ENCODE results near the gene ACSM6.
"Not testable (repeated sequence)": the region's sequence is repeated elsewhere in the genome, so short reads cannot be mapped to it uniquely, and the experiment has no call there.

The ACSM6 gene

DNA sequence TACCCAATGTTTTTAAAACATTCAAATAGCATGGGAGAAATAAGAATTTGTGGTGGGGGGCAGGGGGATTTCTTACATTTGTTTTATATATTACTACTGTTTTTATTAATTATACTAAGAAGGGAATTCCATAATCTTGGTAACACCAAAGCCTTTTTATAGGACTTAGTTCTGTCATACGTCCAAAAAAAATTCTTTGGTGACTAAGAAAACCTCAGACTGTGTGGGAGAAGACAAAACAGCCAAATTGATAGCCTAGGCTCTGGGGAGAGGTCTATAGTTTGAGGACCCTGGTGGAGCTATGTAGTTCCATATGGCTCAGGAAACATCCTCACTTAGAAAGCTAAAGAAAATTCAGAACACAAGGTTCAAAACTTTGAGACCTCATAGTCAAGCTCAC is 23.4 kb downstream of the ACSM6 start:
- DNase-seq, result no peak

DNA sequence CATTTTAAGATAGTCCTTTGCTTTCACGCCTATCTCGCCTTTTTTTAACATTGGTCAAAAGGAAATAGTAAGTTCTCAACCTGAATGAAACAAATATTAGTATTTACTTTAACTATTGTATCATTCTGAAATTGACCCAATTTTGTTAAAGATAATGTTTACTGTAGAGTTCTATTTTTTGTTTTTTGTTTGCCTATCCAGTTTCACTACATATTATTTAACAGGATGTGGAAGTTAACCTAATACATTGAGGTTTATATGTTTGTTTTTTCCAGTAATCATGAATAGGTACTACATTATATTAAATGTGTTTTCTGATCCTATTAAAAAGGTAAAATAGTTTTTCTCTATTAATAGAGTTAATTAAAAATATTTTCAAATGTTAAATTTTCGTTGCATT is 26.5 kb downstream of the ACSM6 start:
- no peak for DNase-seq

DNA sequence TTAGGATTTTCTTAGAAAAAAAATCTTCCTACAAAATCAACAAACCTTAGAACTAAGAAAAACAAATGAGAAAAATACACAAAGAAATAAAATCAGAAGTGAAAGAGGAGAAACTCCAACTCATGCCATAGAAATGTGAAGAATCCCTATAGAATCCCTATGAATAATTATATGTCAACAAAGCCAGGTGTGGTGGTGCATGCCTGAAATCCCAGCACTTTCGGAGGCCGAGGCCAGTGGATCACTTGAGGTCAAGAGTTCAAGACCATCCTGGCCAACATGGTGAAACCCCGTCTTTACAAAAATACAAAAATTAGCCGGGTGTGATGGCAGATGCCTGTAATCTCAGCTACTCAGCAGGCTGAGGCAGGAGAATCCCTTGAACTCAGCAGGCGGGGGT is 27.1 kb downstream of the ACSM6 start:
- no peak for DNase-seq

DNA sequence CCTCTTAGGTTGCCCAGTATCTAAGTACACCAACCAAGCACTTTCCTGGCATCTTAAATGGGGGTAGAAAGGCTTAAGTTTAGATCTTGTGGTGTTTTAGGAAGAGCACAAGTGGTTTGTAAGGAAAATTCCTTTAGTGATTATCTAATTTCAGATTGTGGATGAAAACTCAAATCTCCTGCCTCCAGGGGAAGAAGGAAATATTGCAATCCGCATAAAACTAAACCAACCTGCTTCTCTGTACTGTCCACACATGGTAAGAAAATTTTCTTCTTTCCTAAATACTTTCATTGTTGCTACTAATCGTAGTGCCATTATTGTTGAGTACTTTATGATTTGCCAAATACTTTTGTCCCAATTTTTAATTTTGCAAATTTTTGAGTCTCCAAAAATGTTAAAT is 31.1 kb downstream of the ACSM6 start:
- DNase-seq, result no peak

DNA sequence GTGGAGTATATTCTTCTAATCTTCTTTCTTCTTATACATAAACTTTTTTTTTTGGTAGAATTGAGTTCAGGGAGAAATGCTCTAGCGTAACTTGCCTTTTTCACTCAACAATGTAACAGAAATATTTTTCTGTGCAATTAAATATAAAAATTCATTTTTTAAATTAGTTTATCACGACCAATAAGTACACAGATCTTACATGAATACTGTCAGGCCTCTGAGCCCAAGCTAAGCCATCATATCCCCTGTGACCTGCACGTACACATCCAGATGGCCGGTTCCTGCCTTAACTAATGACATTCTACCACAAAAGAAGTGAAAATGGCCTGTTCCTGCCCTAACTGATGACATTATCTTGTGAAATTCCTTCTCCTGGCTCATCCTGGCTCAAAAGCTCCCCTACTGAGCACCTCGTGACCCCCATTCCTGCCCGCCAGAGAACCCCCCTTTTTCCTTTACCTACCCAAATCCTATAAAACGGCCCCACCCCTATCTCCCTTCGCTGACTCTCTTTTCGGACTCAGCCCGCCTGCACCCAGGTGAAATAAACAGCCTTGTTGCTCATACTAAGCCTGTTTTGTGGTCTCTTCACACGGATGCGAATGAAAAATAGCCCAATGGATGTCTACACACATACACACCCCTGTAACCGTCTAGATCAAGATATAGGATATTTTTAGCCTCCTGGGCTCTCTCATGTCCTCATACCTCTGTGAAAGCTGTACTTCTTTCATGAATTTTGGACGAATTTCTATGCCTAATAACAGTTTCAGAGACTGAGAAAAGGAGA is 35.1 kb downstream of the ACSM6 start:
- not testable (repeated sequence) for DNase-seq

DNA sequence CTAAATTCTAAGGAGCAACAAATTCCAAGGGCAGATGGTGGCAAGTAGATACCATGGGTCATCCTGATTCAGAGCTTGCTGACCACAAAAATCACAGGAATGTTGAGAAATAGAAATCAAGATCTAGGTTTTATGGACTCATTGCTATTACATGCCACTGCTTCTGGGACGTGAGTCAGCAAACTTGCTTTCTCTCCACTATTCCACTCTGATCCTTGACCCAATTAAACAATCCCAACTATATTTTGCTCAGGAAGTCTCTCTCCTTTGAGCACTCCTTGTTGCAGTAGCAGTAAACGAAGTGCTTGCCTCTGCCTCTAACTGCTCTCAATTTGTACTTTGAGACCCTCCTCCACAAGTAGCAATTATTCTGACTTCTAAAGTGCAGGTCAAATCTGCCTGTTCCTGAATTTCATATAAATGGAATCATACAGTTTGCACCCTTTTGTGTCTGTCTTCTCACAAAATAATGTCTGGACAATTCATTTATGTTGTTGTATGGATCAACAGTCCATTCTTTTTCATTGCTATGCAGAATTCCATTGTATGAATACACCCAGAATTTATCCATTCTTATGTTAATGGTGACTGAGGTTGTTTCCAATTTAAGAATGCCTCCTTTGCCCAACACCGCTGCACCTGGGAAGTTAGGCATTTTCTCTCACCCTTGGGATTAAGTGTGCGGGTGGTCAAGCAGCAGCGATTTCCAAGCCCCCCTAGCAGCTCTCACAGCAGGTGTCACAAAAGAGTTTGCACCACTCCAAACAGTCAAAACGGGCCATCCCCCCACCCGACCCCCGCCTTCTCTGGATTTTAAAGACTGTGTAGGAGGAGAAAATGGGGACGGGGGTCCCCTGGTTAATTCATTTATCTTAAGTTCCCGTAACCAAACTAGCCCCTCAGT is 35.9 kb downstream of the ACSM6 start:
- no peak for DNase-seq

DNA sequence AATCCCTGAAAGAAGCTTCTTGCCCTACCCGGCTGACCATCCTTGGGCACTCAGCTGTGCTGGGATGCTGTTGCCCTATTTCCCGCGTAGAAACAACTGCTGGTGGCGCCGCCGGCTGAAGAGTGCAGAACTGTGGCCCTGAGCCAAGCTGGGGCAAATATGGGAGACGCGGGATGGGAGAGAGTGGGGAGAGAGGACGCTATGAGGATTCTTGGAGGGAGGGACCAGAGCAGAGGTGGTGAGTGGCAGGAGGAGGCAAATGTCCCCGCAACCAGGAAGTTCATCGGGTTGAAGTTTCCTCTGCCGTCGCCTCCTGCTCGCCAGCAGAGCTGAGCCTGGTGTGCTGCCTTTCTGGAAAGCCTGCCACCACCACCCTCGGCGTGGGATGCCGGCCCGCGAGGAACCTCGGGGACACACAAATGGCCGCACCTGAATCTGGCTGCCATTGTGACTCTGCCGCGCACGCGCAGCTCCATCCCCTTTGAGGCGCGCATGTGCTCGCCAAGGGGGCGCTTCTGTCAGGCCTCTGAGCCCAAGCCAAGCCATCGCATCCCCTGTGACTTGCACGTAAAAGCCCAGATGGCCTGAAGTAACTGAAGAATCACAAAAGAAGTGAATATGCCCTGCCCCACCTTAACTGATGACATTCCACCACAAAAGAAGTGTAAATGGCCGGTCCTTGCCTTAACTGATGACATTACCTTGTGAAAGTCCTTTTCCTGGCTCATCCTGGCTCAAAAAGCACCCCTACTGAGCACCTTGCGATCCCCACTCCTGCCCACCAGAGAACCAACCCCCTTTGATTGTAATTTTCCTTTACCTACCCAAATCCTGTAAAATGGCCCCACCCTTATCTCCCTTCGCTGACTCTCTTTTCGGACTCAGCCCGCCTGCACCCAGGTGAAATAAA is 36.9 kb downstream of the ACSM6 start:
- peak; percentile 87 for DNase-seq

DNA sequence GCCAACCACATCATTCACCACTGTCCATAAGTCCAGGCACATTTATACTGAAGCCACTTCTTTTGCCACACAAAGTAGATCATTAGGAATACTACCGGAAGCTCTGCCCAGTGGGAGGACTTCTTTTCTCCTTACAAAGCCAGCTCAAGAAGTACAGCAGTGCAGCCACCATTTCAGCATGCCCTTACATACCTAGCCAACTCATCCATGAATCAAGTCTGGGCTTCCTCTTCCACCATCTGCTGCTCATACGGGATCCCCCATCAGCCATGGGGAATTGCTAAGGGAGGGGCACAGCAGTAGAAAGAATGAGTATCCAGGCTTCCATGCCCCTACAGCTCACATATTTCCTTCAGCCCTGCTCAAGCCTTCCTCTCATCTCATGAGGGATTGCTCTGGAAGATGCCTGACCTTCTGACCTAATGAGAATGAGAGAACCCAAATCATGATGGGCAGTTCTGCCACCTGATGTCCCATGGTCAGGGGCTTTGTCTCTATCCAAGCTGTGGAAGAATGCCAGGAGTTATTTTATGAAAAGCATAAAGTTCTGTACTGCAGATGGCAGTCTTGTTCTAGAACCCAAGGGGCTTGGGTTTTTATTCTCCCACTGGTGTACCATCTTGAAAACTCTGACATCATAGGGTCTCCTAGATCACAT is 39.5 kb downstream of the ACSM6 start:
- no peak for DNase-seq

DNA sequence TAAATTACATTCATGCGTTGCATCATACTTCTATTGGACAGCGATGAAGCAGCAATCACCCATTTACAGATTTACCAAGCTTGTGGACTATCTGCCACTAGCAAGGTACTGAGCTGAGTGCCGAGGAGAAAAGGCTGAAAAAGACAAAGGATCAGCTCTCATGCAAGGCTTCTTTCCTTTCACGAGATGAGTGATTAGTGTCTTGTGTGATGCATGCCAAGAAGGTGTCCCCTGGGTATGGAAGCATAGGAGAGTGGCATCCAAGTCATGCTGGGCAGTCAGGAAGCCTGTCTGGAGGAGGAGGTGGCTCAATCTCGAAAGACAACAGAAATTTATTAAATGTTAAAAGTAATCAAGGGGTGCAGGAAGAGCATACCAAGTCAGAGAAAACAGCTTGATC is 40.9 kb downstream of the ACSM6 start:
- DNase-seq, result no peak

DNA sequence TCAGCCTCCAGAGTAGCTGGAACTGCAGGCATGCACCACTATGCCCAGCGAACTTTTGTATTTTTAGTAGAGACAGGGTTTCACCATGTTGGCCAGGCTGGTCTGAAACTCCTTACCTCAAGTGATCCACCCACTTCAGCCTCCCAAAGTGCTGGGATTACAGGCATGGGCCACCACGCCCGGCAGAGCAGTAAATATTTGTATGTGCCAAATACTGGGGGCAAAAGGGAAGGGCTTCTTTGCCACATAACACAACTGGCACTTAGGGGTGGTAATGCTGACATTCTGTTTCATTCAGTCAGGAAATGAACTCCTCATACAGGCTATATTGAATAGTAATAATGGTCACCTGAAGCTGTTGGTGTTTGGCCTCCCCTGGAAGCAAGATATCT is 41.6 kb downstream of the ACSM6 start:
- no peak for DNase-seq

DNA sequence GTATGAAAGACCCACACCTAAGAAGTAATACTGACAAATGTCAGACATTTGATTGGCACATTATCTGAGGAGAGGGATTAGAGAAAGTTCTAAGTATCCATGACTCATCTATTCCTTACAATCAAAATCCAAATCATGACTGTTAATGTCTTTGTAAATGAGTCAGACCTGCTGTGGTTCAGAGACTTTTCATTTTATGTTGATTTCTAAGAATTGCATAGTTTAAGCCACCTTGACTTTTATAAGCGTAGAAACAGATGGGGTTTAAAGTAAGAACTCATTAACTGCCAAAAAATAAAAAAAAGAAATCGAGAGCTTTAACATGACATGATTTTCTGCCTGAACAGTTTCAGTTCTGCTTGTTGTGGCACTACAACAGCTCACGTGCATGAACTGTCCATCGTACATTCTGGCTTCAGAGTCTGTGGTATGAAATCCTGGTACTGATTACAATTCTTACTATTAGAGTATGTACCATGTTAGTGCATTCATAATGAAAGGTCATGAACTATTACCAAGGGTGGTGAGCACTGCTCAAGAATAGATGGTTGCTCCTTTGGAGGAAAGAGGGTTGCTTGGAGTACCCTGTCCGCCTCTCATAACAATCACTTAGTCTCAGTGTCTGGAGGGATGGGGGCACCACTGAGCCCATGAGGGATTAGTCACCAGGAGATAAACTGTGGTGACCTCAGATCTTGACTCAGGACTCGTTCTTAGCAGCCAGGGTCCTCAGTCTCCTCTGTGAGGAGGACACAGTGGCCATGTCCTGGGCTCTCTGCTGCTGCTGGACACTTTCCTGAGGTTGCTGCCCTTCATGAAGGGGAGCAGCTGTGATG is 42.2 kb downstream of the ACSM6 start:
- DNase-seq, result no peak

DNA sequence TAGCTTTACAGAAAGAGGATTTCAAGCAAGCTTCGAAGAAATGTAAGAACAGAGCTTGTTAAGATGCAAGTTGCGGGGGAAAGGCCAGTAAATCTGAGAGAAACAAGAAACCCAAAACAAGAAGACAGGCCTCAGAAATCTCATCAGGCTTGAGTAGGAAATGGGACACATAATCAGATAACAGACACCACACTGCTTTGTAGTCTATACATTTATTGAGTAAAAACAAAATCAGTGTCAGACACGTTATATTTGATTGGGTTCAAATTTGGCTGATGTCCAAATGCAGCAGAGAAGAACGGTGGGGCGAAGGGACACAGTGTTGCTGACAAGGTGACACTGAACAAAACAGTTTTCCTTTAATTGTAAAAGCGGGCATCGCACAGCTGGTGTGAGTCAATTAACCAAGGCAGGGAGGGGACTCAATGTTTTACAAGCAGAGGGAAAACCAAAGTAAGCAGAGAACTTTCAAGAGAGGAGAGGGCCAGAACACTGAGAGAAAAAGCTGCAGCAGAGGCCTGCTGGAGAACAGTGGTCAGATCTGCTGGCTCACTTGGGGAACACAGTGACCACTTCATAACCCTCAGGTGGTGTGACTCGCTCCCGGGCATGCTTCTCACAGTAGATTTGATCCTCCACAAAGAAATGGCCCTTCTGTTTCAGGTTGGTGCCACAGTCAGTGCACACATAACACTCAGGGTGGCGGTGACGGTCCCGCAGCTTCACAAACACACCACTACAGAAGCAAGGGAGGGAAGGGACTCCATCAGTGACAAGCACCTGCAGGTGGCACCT is 43.5 kb downstream of the ACSM6 start:
- DNase-seq, result no peak

DNA sequence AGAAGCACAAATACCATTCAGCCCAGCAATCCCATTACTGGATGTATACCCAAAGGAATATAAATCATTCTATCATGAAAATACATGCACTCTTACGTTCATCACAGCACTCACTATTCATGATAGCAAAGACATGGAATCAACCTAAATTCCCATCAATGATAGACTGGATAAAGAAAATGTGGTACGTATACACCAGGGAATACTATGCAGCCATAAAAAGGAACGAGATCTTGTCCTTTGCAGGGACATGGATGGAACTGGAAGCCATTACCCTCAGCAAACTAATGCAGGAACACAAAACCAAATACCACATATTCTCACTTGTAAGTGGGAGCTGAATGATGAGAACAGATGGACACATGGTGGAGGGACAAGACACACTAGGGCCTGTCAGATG is 46.1 kb downstream of the ACSM6 start:
- not testable (repeated sequence) for DNase-seq

DNA sequence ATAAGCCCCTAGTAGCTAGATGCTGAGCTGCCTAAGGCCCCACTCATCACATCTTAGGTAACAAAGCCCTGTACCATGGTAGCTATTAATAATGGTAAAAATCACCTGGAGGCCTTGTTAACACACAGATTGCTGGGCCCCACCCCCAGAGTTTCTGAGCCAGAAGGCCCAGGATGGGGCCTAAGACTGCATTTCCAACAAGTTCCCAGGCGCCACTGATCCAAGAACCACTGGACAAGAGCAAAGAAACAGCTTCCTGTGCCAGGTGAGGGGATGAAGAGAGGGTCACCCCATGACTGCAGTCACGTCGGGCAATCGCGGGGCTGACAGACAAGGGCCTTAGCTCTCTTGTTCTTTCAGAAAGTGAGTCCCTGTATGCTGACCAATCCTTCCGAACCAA is 46.8 kb downstream of the ACSM6 start:
- DNase-seq, result no peak

DNA sequence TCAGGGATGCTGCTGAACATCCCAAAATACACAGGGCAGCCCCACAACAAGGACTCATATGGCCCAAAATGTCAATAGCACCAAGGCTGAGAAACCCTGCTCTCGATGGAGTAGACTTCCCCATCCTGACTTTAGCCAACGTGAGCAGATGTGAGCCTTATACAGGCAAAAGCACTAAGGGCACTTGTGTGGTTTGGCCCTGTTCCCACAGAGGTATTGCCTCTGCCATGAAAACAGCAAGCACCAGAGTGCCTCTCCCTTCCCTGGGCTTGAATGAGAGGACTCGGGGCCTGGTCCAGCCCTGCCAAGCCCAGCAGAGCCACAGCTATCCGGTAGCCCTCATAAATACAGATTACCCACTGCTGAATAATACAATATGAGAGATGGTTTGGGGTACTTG is 47.5 kb downstream of the ACSM6 start:
- DNase-seq, result no peak

DNA sequence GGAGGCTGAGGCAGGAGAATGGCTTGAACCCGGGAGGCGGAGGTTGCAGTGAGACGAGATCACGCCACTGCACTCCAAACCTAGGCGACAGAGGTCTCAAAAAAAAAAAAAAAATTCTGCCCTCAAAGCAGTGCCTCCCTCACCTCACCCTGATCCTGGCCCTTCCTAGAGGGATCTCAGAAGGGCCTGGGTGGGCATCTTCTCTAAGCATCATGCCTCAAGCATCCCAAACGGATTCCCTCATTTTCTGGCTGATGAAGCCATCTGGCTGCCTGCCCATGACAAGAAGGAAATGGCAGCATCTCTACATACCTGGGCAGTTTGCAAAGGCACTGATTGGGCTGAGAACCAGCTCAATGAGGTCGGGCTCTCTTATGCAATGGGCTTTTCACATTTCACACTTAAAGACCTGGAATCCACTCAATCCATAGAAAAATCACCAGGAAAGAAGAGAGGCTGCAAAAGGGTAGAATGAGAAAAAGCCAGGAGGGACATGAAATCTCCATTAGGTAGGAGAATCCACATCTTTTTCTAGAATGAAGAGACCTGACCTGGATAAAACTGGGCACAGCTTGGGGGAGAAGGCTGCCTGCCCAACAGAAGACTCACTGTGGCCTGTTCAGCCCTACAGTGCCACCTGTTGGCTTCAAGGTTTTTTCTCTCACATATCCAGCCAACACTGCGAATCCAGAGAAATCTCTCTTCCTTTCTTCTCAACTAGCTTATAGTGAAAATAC is 48.7 kb downstream of the ACSM6 start:
- no peak for DNase-seq

DNA sequence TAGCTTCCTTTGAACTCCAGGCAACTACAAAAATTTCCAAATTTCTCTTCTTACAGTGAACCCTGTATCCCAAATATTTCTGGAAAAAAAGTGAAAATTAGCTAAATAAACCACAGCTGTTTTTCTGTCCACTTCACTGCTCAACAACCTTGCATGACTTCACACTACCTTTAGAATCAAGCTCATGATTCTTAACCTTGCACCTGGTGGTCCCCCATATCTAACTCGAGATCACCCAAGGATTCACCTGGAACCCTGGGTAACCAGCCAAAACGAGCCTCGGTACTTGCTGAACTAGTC is 49.2 kb downstream of the ACSM6 start:
- no peak for DNase-seq

DNA sequence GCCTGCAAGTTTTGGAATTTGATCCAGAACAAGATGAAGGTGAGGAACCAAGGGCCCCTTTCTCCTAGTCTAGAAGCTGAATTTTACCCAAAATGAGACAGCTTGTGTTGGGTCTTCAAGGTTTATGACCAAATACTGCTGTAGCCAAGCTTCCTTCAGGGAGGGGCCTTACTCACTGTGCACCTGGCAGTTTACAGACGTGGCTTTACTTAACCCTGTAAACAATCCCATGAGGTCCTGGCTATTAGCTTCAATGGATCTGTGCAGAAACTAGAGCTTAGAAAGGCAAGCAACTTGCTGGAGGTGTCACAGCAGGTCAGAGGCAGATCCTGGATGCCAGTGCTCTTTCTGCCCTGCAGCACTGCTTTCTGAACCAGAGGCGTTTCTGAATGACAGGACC is 50.1 kb downstream of the ACSM6 start:
- no peak for DNase-seq

DNA sequence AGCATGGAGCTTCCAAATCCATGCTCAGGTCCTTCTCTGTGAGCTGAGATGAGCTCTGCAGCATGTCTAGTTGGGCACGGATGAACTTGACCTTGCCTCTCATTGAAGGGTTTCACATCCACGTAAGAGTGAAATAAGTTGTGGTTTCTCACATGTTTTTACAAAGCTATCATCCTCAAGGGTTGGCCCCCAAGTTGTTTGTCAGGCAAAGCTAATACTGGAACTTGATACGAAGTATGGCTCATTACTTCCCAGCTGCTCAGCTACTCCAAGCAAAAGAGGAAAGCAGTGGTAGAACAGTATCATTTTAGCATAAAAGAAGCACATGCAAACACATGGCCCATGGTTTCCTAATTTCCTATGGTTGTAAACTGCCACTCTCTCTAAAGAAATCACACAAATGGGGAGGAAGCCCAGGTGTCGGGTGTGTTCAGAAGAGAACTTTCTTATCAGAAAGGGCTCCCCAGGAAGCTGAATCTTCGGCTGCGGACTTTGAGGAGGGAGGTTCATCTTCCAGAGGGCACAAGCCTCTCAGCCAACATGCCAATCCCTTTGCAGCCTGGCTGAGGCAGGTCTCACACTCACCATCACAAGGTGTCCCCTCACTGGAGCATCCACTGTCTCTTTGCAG is 51.5 kb downstream of the ACSM6 start:
- DNase-seq, result no peak

DNA sequence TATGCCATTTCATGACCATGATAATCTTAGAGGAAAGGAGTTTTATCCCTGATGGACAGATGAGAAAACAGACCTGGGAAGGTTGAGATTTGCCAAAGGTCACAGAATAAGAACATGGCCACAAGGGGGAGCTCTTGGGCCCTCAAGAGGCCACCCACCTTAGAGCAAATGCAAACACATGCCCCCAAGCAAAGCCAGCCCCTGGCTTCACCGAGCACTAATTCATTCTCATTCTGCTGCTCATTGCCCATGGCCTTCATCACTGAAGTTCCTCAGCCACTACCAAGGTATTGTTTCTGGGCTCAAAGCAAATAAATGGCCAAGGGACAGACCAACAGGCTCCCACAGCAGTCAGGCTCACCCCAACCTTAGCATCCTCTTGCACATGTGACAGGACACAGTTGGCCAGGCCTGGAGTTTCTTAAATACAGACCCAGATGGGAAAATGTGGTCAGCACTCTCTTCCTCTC is 52.6 kb downstream of the ACSM6 start:
- DNase-seq, result peak; percentile 84

Measured in activated CD8-positive, alpha-beta memory T cell treated with anti-CD3 and anti-CD28 coated beads for 24 hours (primary cell).